GM12864 (cell line): ENCODE measurements around the gene PIH1D2.
"Not testable (repeated sequence)": the region's sequence is repeated elsewhere in the genome, so short reads cannot be mapped to it uniquely, and the experiment has no call there.

Experiments used
- DNase-seq: peaks from one replicate; pipeline ENCODE4 v3.0.0-alpha.2; 2011; ENCODE audit warnings: low read depth
- H3K4me3 ChIP-seq: 2 replicates; pipeline ENCODE4 v1.5.1; 2011; ENCODE audit warnings: mild to moderate bottlenecking, low read depth, low read length, control low read depth
- CTCF ChIP-seq: IDR thresholded peaks from 2 replicates; pipeline ENCODE4 v1.5.1; 2011; ENCODE audit warnings: low read depth, mild to moderate bottlenecking, moderate library complexity, low read length, control low read depth, inconsistent platforms; ENCODE audit errors: missing control alignments

Gene PIH1D2

DNA sequence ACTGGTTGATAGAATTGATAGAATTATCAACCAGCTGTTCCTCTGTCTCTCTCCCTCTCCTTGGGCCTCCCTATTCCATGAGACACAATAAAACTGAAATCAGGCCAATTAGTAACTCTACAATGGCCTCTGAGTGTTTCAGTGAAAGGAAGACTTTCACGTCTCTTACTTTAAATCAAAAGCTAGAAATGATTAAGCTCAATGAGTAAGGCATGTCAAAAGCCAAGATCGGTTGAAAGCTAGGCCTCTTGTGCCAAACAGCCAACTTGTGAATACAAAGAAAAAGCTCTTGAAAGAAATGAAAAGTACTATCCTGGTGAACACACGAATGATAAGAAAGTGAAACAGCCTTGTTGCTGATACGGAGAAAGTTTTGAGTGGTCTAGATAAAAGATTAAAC is 16.6 kb downstream of the PIH1D2 start:
- H3K4me3 ChIP-seq = no peak overlapping the region
- TF ChIP-seq CTCF = no peak
- DNase-seq = no peak

DNA sequence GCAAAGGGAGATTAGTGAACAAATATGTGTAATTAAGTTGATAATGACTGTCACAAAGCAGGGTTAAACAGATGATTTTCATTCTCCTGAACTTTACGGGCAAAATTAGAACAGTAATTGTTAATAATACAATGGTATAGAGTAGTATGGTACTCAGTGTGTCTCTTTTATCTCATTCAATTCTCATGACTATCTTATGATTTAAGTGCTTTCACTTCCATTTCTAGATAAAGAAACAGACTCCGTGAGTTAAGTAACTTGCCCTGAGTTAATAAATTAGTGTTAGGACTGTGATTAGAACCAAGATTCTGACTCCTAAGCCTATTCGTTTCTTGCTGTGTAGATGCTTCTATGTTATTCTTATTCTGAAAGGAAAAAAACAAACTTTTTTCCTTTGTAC is 22.0 kb downstream of the PIH1D2 start:
- no peak for DNase-seq
- no peak for TF ChIP-seq CTCF
- H3K4me3 ChIP-seq = no peak overlapping the region

DNA sequence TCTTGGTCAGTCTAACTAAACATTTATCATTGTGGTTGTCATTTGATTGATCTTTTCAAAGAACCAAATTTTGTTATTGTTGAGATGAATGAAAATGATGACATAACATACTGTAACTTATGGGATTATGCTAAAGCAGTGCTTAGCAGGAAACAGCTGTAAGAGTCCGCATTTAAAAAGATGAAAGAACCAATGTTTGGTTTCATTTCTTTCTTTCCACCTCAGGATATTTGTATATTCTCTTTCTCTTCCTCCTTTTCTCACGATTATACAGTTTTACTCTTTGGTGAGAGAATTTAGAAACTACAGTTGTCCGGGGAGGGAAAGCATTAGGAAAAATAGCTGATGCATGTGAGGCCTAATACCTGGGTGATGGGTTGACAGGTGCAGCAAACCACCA is 23.1 kb downstream of the PIH1D2 start:
- DNase-seq = peak; percentile 43
- no peak overlapping the region for H3K4me3 ChIP-seq
- TF ChIP-seq CTCF = no peak

DNA sequence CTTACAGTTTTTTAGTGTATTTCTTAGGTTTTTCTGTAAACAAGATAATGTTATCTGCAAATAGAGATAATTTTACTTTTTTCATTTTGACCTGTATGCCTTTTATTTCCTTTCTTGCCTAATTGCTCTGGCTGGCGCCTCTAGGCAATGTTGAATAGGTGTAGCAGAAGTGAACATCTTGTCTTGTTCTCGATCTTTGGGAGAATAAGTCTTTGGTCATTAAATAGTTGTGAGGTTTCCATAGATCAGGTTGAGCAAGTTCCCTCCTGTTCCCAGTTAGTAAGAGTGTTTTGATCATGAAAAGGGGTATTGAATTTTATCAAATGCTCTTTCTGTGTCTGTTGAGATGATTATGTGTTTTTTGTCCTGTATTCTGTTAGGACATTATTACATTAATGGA is 24.0 kb downstream of the PIH1D2 start:
- no peak for DNase-seq
- no peak overlapping the region for H3K4me3 ChIP-seq
- no peak for TF ChIP-seq CTCF

- not testable (repeated sequence) for H3K4me3 ChIP-seq, DNase-seq
These were observed 25.6 kb downstream of the PIH1D2 start for GRCh38 chr11:112048256-112048655.

- not testable (repeated sequence) for DNase-seq, H3K4me3 ChIP-seq
These were observed 27.2 kb downstream of the PIH1D2 start for GRCh38 chr11:112046647-112047046.

DNA sequence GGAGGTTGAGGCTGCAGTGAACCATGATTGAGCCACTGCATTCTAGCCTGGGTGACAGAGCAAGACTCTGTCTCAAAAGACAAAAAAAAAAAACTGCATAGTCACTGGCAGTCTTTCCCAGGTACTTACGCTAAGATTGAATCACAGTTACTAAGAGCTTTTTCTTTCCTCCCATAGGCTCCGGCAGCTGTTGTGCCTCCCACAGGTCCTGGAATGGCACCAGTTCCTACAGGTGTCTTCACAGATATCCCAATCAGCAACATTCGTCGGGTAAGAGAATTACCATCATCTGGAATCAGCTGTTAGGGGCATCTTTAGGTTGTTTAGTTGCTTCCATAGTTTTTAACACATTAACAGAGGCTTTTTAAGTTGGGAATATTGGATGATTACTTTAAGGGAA is 28.9 kb downstream of the PIH1D2 start:
- TF ChIP-seq CTCF = no peak
- H3K4me3 ChIP-seq = no peak overlapping the region
- no peak for DNase-seq

DNA sequence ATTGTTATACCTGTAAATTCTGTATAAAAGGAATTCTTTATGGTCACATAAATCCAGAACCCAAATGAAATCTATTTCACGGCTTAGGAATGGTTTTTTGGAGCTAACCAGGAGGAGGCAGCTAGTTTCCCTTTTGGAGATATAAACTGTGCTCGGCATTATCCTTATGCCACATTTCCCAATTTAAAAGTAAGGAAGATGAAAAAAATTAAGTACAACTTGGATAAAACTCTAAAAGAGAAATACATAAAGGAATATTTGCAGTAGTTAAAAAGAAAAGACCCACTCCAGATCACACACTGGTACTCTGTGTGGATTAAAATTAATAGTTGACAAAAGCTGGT is 30.9 kb downstream of the PIH1D2 start:
- no peak overlapping the region for H3K4me3 ChIP-seq
- no peak for TF ChIP-seq CTCF
- DNase-seq = no peak
